GM21423 (cell line): Measurements from ENCODE around the gene TEKTIP1.
"Not testable (repeated sequence)": the region's sequence is repeated elsewhere in the genome, so short reads cannot be mapped to it uniquely, and the experiment has no call there.

Experiments
- ATAC-seq: cut with Tn5 transposase; IDR thresholded peaks from one replicate; pipeline ENCODE4 v1.9.1; 2021; ENCODE audit warnings: mild to moderate bottlenecking, moderate library complexity; ENCODE audit not compliant: unreplicated experiment

The TEKTIP1 gene

GRCh38 chr19:3522421-3523360 lies 16.3 kb upstream of the TEKTIP1 start:
- ATAC-seq, result no peak

- no peak for ATAC-seq
These were observed 15.5 kb upstream of the TEKTIP1 start for GRCh38 chr19:3523361-3524077.

- no peak for ATAC-seq
These were observed 14.7 kb upstream of the TEKTIP1 start for GRCh38 chr19:3524078-3524842.

- no peak for ATAC-seq
These were observed 14.0 kb upstream of the TEKTIP1 start for GRCh38 chr19:3524904-3525451.

GRCh38 chr19:3526507-3527237 lies 12.3 kb upstream of the TEKTIP1 start:
- ATAC-seq, result no peak

GRCh38 chr19:3527238-3527910 lies 11.6 kb upstream of the TEKTIP1 start:
- ATAC-seq, result no peak

GRCh38 chr19:3528080-3528479 lies 10.9 kb upstream of the TEKTIP1 start:
- ATAC-seq, result no peak

- ATAC-seq, result no peak
These were observed 10.3 kb upstream of the TEKTIP1 start for GRCh38 chr19:3528539-3529211.

- not testable (repeated sequence) for ATAC-seq
These were observed 9.7 kb upstream of the TEKTIP1 start for GRCh38 chr19:3529299-3529698.

GRCh38 chr19:3530389-3530788 lies 8.6 kb upstream of the TEKTIP1 start:
- no peak for ATAC-seq

GRCh38 chr19:3531716-3532115 lies 7.3 kb upstream of the TEKTIP1 start:
- ATAC-seq, result no peak

GRCh38 chr19:3532154-3532786 lies 6.7 kb upstream of the TEKTIP1 start:
- ATAC-seq, result no peak

GRCh38 chr19:3533033-3533432 lies 5.9 kb upstream of the TEKTIP1 start:
- ATAC-seq, result no peak

- no peak for ATAC-seq
These were observed 5.3 kb upstream of the TEKTIP1 start for GRCh38 chr19:3533563-3534216.

GRCh38 chr19:3534375-3535234 lies 4.4 kb upstream of the TEKTIP1 start:
- no peak for ATAC-seq

GRCh38 chr19:3535235-3535535 lies 3.8 kb upstream of the TEKTIP1 start:
- ATAC-seq, result no peak

GRCh38 chr19:3535563-3535965 lies 3.4 kb upstream of the TEKTIP1 start:
- ATAC-seq, result no peak
